Caco-2 (cell line): ENCODE measurements around the gene PLXNC1. TPM values are rescaled to one million over a fixed set of nuclear protein-coding genes. Genes with fewer than 3 reads are reported as not detected.

Source experiments
- BruUV-seq: library from RNA; stranded (reverse); fragments of 400-500 nt; replicated peaks from 2 replicates; lab custom pipeline; 2021; lab: Mats Ljungman, UMichigan
- CTCF ChIA-PET: fragments of 300-600 bp; sonication (Branson Sonifier 250); formaldehyde crosslinking; loops from one replicate; lab custom pipeline; 2022; ENCODE audit warnings: antibody characterized with exemption; lab: Charles Lee
- POLR2A ChIA-PET: fragments of 300-600 bp; sonication (Branson Sonifier 250); formaldehyde crosslinking; loops from one replicate; lab custom pipeline; 2022; ENCODE audit warnings: antibody characterized with exemption; lab: Charles Lee
- DNase-seq, 2 experiments: peaks; one replicate each; pipeline versions ENCODE4 v3.0.0 to v3.0.0-alpha.2; 2020 to 2022
- H3K27me3 ChIP-seq: replicated peaks from 2 replicates; pipeline ENCODE4 v1.6.0; 2011; ENCODE audit warnings: low read length; ENCODE audit not compliant: control insufficient read depth, insufficient read depth
- H3K36me3 ChIP-seq: 2 replicates; pipeline ENCODE4 v1.5.1; 2011; ENCODE audit warnings: low read length; ENCODE audit not compliant: control insufficient read depth, insufficient read depth
- H3K4me1 ChIP-seq: fragments of 250-450 bp; sonication (Bioruptor Pico); 2 replicates; pipeline ENCODE4 v1.5.1; 2020; ENCODE audit warnings: mild to moderate bottlenecking
- H3K4me3 ChIP-seq: 2 replicates; pipeline ENCODE4 v1.5.1; 2011; ENCODE audit warnings: low read depth, mild to moderate bottlenecking, control low read depth, low read length
- H3K9me3 ChIP-seq: fragments of 250-450 bp; sonication (Bioruptor Pico); 2 replicates; pipeline ENCODE4 v1.5.1; 2020; ENCODE audit warnings: mild to moderate bottlenecking, moderate library complexity
- H3K27ac Mint-ChIP-seq: one replicate; pipeline ENCODE4 v1.8.0; 2022; ENCODE audit warnings: mixed read lengths; ENCODE audit not compliant: unreplicated experiment
- H3K27me3 Mint-ChIP-seq: one replicate; pipeline ENCODE4 v1.8.0; 2022; ENCODE audit warnings: mixed read lengths; ENCODE audit not compliant: insufficient read depth, unreplicated experiment
- H3K36me3 Mint-ChIP-seq: one replicate; pipeline ENCODE4 v1.8.0; 2022; ENCODE audit warnings: mild to moderate bottlenecking, mixed read lengths; ENCODE audit not compliant: insufficient read depth, unreplicated experiment
- H3K4me1 Mint-ChIP-seq: one replicate; pipeline ENCODE4 v1.8.0; 2022; ENCODE audit warnings: low read depth, mixed read lengths; ENCODE audit not compliant: unreplicated experiment
- H3K4me3 Mint-ChIP-seq: one replicate; pipeline ENCODE4 v1.8.0; 2022; ENCODE audit warnings: mild to moderate bottlenecking, moderate library complexity, mixed read lengths; ENCODE audit not compliant: unreplicated experiment
- H3K9me3 Mint-ChIP-seq: one replicate; pipeline ENCODE4 v1.8.0; 2022; ENCODE audit warnings: mixed read lengths; ENCODE audit not compliant: unreplicated experiment
- intact Hi-C: fragments of 100-400 bp; cut with micrococcal nuclease; formaldehyde crosslinking; loops from one replicate; pipeline ENCODE4 v1.10.0; 2022; ENCODE audit not compliant: unreplicated experiment
- total RNA-seq: library from RNA; stranded (reverse); gene quantifications from 2 replicates; pipeline ENCODE4 v1.2.3, GENCODE V29; 2022
- TF ChIP-seq, protein P1 (sequence below), 2 experiments: fragments of 200-600 bp in 1 of 2; IDR thresholded peaks; 1 replicate in 1 of 2; 2 replicates in 1 of 2; pipeline versions ENCODE4 v1.5.1 to v1.8.0; 2011 to 2022; ENCODE audit warnings: antibody characterized with exemption in 1 of 2, control low read depth in 1 of 2, inconsistent platforms in 1 of 2, low read depth in 1 of 2, low read length in 1 of 2, mild to moderate bottlenecking in 1 of 2, moderate library complexity in 1 of 2; ENCODE audit not compliant: insufficient read depth in 1 of 2, severe bottlenecking in 1 of 2, unreplicated experiment in 1 of 2

PLXNC1 gene
- total RNA-seq, 1 experiment from 2014 or later: 41.3 TPM

- H3K4me3 ChIP-seq: no peak overlapping the region
- H3K4me3 Mint-ChIP-seq: no peak overlapping the region
- no TSS peak for BruUV-seq
- no peaks in the 10 kb centered on the region for H3K27me3 Mint-ChIP-seq
- CTCF ChIA-PET: interaction anchor here (1.3 kb wide), 1 partner anchor 21 kb away, joined by 5 read pairs; no protein-coding TSS in a partner anchor
- H3K9me3 ChIP-seq: no peaks in the 10 kb centered on the region
- H3K36me3 ChIP-seq: no peaks in the 10 kb centered on the region
- H3K4me1 Mint-ChIP-seq: peaks cover 8% of the 10 kb centered on the region
- no peak for DNase-seq
- no peaks in the 10 kb centered on the region for H3K9me3 Mint-ChIP-seq
- intact Hi-C loops: no loop called here
- no peak overlapping the region for H3K27ac Mint-ChIP-seq
- TF ChIP-seq, protein P1, sequence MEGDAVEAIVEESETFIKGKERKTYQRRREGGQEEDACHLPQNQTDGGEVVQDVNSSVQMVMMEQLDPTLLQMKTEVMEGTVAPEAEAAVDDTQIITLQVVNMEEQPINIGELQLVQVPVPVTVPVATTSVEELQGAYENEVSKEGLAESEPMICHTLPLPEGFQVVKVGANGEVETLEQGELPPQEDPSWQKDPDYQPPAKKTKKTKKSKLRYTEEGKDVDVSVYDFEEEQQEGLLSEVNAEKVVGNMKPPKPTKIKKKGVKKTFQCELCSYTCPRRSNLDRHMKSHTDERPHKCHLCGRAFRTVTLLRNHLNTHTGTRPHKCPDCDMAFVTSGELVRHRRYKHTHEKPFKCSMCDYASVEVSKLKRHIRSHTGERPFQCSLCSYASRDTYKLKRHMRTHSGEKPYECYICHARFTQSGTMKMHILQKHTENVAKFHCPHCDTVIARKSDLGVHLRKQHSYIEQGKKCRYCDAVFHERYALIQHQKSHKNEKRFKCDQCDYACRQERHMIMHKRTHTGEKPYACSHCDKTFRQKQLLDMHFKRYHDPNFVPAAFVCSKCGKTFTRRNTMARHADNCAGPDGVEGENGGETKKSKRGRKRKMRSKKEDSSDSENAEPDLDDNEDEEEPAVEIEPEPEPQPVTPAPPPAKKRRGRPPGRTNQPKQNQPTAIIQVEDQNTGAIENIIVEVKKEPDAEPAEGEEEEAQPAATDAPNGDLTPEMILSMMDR (IDR thresholded peaks at IDR 0.05; ENCODE audit: insufficient read depth in 1 of 2, low read depth in 1 of 2, low read length in 1 of 2, severe bottlenecking in 1 of 2, unreplicated experiment in 1 of 2): no peak
- H3K27me3 ChIP-seq: no peaks in the 10 kb centered on the region
- POLR2A ChIA-PET: no interaction called here
- H3K36me3 Mint-ChIP-seq: peaks cover 30% of the 10 kb centered on the region
- no peaks in the 10 kb centered on the region for H3K4me1 ChIP-seq
Observed at GRCh38 chr12:94204499-94205247, 56.3 kb downstream of the PLXNC1 start.

DNA sequence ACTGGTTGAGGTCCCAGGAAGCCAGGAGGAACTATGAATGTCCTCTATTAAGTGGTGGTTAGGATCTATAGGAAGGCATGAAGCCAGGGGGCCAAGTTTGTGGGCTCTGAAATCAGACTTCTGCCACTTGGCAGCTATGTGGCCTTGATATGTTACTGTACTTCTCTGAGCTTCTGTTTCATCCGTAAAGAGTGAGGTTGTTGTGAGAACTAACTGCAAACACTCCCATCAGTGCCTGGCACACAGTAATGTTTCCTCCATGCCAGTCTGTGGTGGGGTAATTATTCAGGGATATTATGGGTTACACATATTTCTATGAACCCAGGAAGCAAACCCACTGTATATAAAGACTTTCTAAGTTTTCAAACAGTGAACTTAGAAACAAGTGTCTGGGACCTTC lies 57.4 kb downstream of the PLXNC1 start:
- Histone ChIP-seq H3K36me3 (no peaks in the 10 kb centered on the region), H3K4me1 (no peaks in the 10 kb centered on the region), H3K9me3 (no peaks in the 10 kb centered on the region), H3K4me3 (no peak overlapping the region), H3K27me3 (no peaks in the 10 kb centered on the region)
- Mint-ChIP-seq H3K4me3 (no peak overlapping the region), H3K9me3 (no peaks in the 10 kb centered on the region), H3K36me3 (peaks cover 24% of the 10 kb centered on the region), H3K27me3 (no peaks in the 10 kb centered on the region), H3K27ac (no peak overlapping the region), H3K4me1 (peaks cover 8% of the 10 kb centered on the region)
- TF ChIP-seq, protein P1 (IDR thresholded peaks at IDR 0.05; ENCODE audit: insufficient read depth in 1 of 2, low read depth in 1 of 2, low read length in 1 of 2, severe bottlenecking in 1 of 2, unreplicated experiment in 1 of 2): no peak
- ChIA-PET POLR2A (no interaction called here), CTCF (interaction anchor here (1.3 kb wide), 1 partner anchor 22 kb away, joined by 5 read pairs; no protein-coding TSS in a partner anchor)
- no TSS peak for BruUV-seq
- DNase-seq: no peak
- intact Hi-C loops: no loop called here

GRCh38 chr12:94206886-94207285 lies 58.5 kb downstream of the PLXNC1 start:
- CTCF ChIA-PET: no interaction called here
- Histone ChIP-seq H3K4me1 (no peaks in the 10 kb centered on the region), H3K27me3 (no peaks in the 10 kb centered on the region), H3K9me3 (no peaks in the 10 kb centered on the region), H3K36me3 (no peaks in the 10 kb centered on the region), H3K4me3 (no peak overlapping the region)
- Mint-ChIP-seq H3K27ac (no peak overlapping the region), H3K36me3 (peaks cover 29% of the 10 kb centered on the region), H3K4me3 (no peak overlapping the region), H3K4me1 (peaks cover 8% of the 10 kb centered on the region), H3K9me3 (peaks cover 7% of the 10 kb centered on the region), H3K27me3 (no peaks in the 10 kb centered on the region)
- intact Hi-C loops: no loop called here
- TF ChIP-seq, protein P1 (IDR thresholded peaks at IDR 0.05; ENCODE audit: insufficient read depth in 1 of 2, low read depth in 1 of 2, low read length in 1 of 2, severe bottlenecking in 1 of 2, unreplicated experiment in 1 of 2): no peak
- DNase-seq: no peak
- POLR2A ChIA-PET: no interaction called here
- BruUV-seq: no TSS peak
